Vagina (tissue), 2 donors: ENCODE results near the gene NRP2. TPM values are rescaled to one million over a fixed set of nuclear protein-coding genes. Genes with fewer than 3 reads are reported as not detected.

ENCODE experiments used
- DNase-seq, 2 donors: peaks; one replicate each; pipeline ENCODE4 v3.0.0-alpha.2; 2017; ENCODE audit errors: extremely low spot score in 2 of 2
- H3K27ac ChIP-seq: fragments of 200-600 bp; sonication (generic); one replicate; pipeline ENCODE4 v1.5.1; 2019
- H3K27me3 ChIP-seq: fragments of 200-600 bp; sonication (generic); one replicate; pipeline ENCODE4 v1.5.1; 2019
- H3K36me3 ChIP-seq, 2 donors: fragments of 200-600 bp; sonication (generic); one replicate each; pipeline ENCODE4 v1.5.1; 2017 to 2019
- H3K4me1 ChIP-seq: fragments of 200-600 bp; sonication (generic); one replicate; pipeline ENCODE4 v1.5.1; 2019
- H3K4me3 ChIP-seq, 2 donors: fragments of 200-600 bp; sonication (generic); 1 replicate in 1 of 2; 2 replicates in 1 of 2; pipeline ENCODE4 v1.5.1; 2016 to 2019
- H3K9me3 ChIP-seq: fragments of 200-600 bp; sonication (generic); one replicate; pipeline ENCODE4 v1.5.1; 2019
- CTCF ChIP-seq, 3 experiments: fragments of 450-650 bp in 2 of 3; fragments of 200-600 bp in 1 of 3; sonication (generic) in 1 of 3; IDR thresholded peaks; one replicate each; pipeline ENCODE4 v1.5.1; 2017 to 2019; ENCODE audit warnings: antibody characterized with exemption in 3 of 3, mild to moderate bottlenecking in 2 of 3, moderate library complexity in 2 of 3
- POLR2A ChIP-seq, 2 donors: fragments of 450-650 bp; IDR thresholded peaks; one replicate each; pipeline ENCODE4 v1.6.1; 2017; ENCODE audit warnings: antibody characterized with exemption in 2 of 2, mild to moderate bottlenecking in 2 of 2, moderate library complexity in 2 of 2
- POLR2AphosphoS5 ChIP-seq, 2 donors: sonication (generic); formaldehyde crosslinking; IDR thresholded peaks; one replicate each; pipeline ENCODE4 v1.9.0; 2017; ENCODE audit warnings: antibody characterized with exemption in 2 of 2, mild to moderate bottlenecking in 2 of 2, low read depth in 1 of 2; ENCODE audit not compliant: insufficient read depth in 1 of 2
- intact Hi-C: fragments of 100-400 bp; cut with DNase I; formaldehyde crosslinking; loops from one replicate; pipeline ENCODE4 v1.15.1; 2023
- total RNA-seq: library from RNA; depleted of rRNA; stranded (reverse); fragments of >200 nt; gene quantifications from one replicate; pipeline ENCODE4 v1.2.3, GENCODE V29; 2016

The NRP2 gene
- total RNA-seq, 1 donor from 2014 or later: 65.6 TPM

- no peak for DNase-seq
- Histone ChIP-seq H3K27me3 (no peaks in the 10 kb centered on the region), H3K4me3 (no peak overlapping the region), H3K9me3 (no peaks in the 10 kb centered on the region), H3K4me1 (peaks cover under 1% of the 10 kb centered on the region), H3K36me3 (no peaks in the 10 kb centered on the region), H3K27ac (no peak overlapping the region)
- intact Hi-C loops: no loop called here
- TF ChIP-seq POLR2A (IDR thresholded peaks at IDR 0.05) (no peak), CTCF (IDR thresholded peaks at IDR 0.05) (no peak), POLR2AphosphoS5 (IDR thresholded peaks at IDR 0.05; ENCODE audit: insufficient read depth in 1 of 2, low read depth in 1 of 2) (no peak)
Measured at GRCh38 chr2:205807229-205807628, 124.9 kb downstream of the NRP2 start.

- H3K36me3 ChIP-seq: no peaks in the 10 kb centered on the region
- TF ChIP-seq POLR2A (IDR thresholded peaks at IDR 0.05) (no peak), POLR2AphosphoS5 (IDR thresholded peaks at IDR 0.05; ENCODE audit: insufficient read depth in 1 of 2, low read depth in 1 of 2) (no peak), CTCF (IDR thresholded peaks at IDR 0.05) (no peak)
Measured at GRCh38 chr2:205807758-205808157, 125.5 kb downstream of the NRP2 start.

GRCh38 chr2:205808486-205809121 is 126.3 kb downstream of the NRP2 start:
- no peak for TF ChIP-seq POLR2AphosphoS5 (IDR thresholded peaks at IDR 0.05; ENCODE audit: insufficient read depth in 1 of 2, low read depth in 1 of 2)
- no peaks in the 10 kb centered on the region for H3K9me3 ChIP-seq
- no peaks in the 10 kb centered on the region for H3K36me3 ChIP-seq
- no peaks in the 10 kb centered on the region for H3K4me1 ChIP-seq
- no peak for DNase-seq
- H3K27ac ChIP-seq: no peak overlapping the region
- intact Hi-C loops: no loop called here
- no peaks in the 10 kb centered on the region for H3K27me3 ChIP-seq
- H3K4me3 ChIP-seq: no peak overlapping the region

More at GRCh38 chr2:205807758-205808157, 125.5 kb downstream of the NRP2 start:
- Histone ChIP-seq H3K27me3 (no peaks in the 10 kb centered on the region), H3K9me3 (no peaks in the 10 kb centered on the region), H3K4me1 (no peaks in the 10 kb centered on the region), H3K27ac (no peak overlapping the region), H3K4me3 (no peak overlapping the region)
- DNase-seq: peak in 1 of 2 donors; percentile 22
- intact Hi-C loops: no loop called here

GRCh38 chr2:205811387-205811786 is 129.1 kb downstream of the NRP2 start:
- H3K9me3 ChIP-seq: no peaks in the 10 kb centered on the region
- intact Hi-C loops: no loop called here
- TF ChIP-seq POLR2AphosphoS5 (IDR thresholded peaks at IDR 0.05; ENCODE audit: insufficient read depth in 1 of 2, low read depth in 1 of 2) (no peak), POLR2A (IDR thresholded peaks at IDR 0.05) (no peak), CTCF (IDR thresholded peaks at IDR 0.05) (no peak)
- no peak for DNase-seq
- H3K27ac ChIP-seq: no peak overlapping the region
- H3K4me3 ChIP-seq: no peak overlapping the region
- no peaks in the 10 kb centered on the region for H3K4me1 ChIP-seq
- no peaks in the 10 kb centered on the region for H3K36me3 ChIP-seq
- H3K27me3 ChIP-seq: no peaks in the 10 kb centered on the region

GRCh38 chr2:205814039-205814364 is 131.7 kb downstream of the NRP2 start:
- intact Hi-C loops: no loop called here
- no peaks in the 10 kb centered on the region for H3K4me1 ChIP-seq
- no peak overlapping the region for H3K27ac ChIP-seq
- H3K4me3 ChIP-seq: no peak overlapping the region
- H3K36me3 ChIP-seq: no peaks in the 10 kb centered on the region
- peak in 1 of 2 donors; percentile 34 for DNase-seq
- H3K27me3 ChIP-seq: no peaks in the 10 kb centered on the region
- H3K9me3 ChIP-seq: no peaks in the 10 kb centered on the region
- TF ChIP-seq POLR2A (IDR thresholded peaks at IDR 0.05): no peak
- TF ChIP-seq CTCF (IDR thresholded peaks at IDR 0.05): no peak
- TF ChIP-seq POLR2AphosphoS5 (IDR thresholded peaks at IDR 0.05; ENCODE audit: insufficient read depth in 1 of 2, low read depth in 1 of 2): no peak
